Measurements from ENCODE around the gene CAPN12. TPM values are rescaled to one million over a fixed set of nuclear protein-coding genes. Genes with fewer than 3 reads are reported as not detected.

CAPN12 gene
- total and polyA plus RNA-seq, 5 donors = 0.22 to 0.91 (median 0.63) TPM

DNA sequence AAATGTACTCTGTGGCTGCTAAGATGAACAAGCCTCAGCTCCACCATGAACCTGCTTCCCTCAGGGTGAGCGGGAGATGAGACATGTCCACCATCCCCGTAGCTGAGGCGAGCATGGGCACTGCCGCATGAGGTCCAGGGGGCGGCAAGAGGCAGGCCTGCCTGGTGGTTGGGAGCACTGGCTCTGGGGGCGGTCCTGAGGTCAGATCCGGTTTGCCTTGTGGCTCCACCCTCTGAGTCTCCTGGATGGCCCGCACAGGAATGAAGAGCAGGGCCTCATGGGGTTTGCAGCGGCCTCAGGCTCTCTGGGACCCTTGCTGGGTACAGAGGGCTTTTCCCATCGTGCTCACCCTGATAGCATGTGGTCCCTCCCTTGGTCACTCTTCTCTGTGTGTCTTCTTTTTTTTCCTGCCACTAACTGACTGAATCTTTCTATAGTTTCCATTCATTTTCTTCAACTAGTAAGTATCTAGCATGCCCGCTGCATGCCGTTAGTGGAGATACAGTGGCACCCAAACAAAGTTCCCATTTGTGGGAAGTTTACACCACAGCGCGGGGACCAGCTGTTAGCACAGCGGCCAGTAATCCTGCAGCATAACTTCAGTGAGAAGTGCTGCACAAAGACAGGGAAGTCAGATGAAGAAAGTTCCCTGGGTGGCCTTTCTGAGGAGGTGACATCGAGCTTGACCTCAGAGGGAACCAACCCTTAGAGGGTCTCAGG lies 37.3 kb downstream of the CAPN12 start:
- DNase-seq = peak in 1 of 3 donors; percentile 50

DNA sequence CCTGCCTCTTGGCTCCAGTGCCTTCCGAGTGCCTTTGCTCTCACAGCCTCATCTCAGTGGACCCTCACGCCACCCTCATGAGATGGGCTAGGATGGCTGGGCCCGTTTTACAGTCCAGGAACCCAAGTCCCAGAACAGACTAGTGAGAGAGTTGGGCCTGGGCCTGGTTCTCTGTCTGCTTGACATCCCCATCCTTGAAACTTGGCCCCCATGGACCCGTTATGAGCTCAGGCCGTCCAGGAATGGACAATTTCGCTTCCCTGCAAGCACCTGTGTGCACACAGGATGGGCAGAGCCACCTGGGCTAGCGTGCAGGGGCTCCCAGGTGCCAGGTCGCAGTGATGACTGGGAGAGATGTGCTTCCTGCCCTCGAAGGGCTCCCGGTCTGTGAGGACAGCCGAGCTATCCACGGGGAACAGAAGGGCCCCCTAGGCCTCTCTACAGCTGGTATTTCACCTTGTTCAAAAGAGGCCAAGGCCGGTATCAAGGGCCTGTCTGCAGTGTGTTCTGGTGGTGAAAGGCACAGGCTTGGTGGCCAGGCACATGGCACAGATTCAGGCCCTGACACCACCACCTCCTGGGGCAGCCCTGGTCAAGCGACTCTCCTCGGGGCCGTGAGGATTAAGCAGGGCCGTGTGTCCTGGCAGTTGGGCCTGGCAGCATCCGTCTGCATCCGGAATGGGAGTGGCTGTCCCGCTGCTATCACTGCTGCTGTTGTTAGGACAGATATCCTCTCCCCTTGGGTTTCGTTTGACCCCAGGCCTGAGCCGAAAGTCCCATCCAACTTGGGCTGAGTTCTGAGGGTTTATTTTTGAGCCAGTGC lies 38.9 kb downstream of the CAPN12 start:
- WGBS = 48% methylated on average over 22 of the region's 22 CpGs
- H3K4me3 ChIP-seq (ENCODE audit: low read length) = no peak overlapping the region
- no peaks in the 10 kb centered on the region for H3K9me3 ChIP-seq (ENCODE audit: control insufficient read depth, low read length)
- intact Hi-C loops (cut with DNase I) = loop anchor here in 1 of 4 donors (5.0 kb wide), 1 partner anchor 53 kb away; no protein-coding TSS in a partner anchor
- H3K27ac ChIP-seq (ENCODE audit: low read length) = peak overlapping the region; percentile 69
- DNase-seq (peak; percentile 67 to 89 (median 89)), ATAC-seq (peak; percentile 58 to 78)
- H3K4me1 ChIP-seq (ENCODE audit: control insufficient read depth, insufficient read depth, low read length) = peaks cover 44% of the 10 kb centered on the region
- H3K27me3 ChIP-seq (ENCODE audit: control insufficient read depth, insufficient read depth) = no peaks in the 10 kb centered on the region

More for the DNA sequence above, 37.3 kb downstream of the CAPN12 start:
- peaks cover 49% of the 10 kb centered on the region for H3K4me1 ChIP-seq (ENCODE audit: control insufficient read depth, insufficient read depth, low read length)
- peak overlapping the region; percentile 61 for H3K27ac ChIP-seq (ENCODE audit: low read length)
- H3K9me3 ChIP-seq (ENCODE audit: control insufficient read depth, low read length) = no peaks in the 10 kb centered on the region
- H3K27me3 ChIP-seq (ENCODE audit: control insufficient read depth, insufficient read depth) = no peaks in the 10 kb centered on the region
- WGBS = 72% methylated on average over 16 of the region's 16 CpGs
- intact Hi-C loops (cut with DNase I) = loop anchor here in 1 of 4 donors (5.0 kb wide), 1 partner anchor 55 kb away; no protein-coding TSS in a partner anchor
- peak in 1 of 2 donors; percentile 17 for ATAC-seq
- H3K4me3 ChIP-seq (ENCODE audit: low read length) = no peak overlapping the region

DNA sequence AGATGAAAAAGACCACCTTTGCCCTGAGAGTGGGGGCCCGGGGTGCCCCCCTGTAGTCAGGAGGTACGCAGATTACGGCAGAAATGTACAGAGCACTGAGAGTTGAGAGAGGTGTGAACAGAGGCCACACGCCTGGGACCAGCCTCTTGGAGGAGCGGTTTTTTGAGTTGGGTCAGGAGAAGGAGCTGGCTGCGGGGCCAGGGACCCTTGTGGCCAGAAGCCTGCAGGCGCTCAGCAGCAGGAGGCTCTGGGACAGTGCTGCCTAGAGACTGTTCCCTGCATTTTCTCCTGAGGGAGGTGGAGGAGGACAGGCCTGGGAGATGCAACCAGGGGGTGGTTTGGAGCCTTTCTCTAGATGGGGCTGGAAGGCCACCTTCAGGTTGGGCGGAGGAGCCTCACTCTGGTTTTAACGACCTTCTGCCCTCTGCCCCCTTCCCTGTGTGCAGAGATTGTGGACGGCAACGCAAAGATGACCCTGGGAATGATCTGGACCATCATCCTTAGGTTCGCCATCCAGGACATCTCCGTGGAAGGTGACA lies 39.7 kb downstream of the CAPN12 start:
- peaks cover 43% of the 10 kb centered on the region for H3K4me1 ChIP-seq (ENCODE audit: control insufficient read depth, insufficient read depth, low read length)
- H3K27ac ChIP-seq (ENCODE audit: low read length) = peak overlapping the region; percentile 69
- intact Hi-C loops (cut with DNase I) = loop anchor here in 1 of 4 donors (5.0 kb wide), 1 partner anchor 52 kb away; no protein-coding TSS in a partner anchor
- WGBS = 89% methylated on average over 13 of the region's 13 CpGs
- ATAC-seq (no peak), DNase-seq (no peak)
- no peak overlapping the region for H3K4me3 ChIP-seq (ENCODE audit: low read length)
- no peaks in the 10 kb centered on the region for H3K9me3 ChIP-seq (ENCODE audit: control insufficient read depth, low read length)
- H3K27me3 ChIP-seq (ENCODE audit: control insufficient read depth, insufficient read depth) = no peaks in the 10 kb centered on the region

DNA sequence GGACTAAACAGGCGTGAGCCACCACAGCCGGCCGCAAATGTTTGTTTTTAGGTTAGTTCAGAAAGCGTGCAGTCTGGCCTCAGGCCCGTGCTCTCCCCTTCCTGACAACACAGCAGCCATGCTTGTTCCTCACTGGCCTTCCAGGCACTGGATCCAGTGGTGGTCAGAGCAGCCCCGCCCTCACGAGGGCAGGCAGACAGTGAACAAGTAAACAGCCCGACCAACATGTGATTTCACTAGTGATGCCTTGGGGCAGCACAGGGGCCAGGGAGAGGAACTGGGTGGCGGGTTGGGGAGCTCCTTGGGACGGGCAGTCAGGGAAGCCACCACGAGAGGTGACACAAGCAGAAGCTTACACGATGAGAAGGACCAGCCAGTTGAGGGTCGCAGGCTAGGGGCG lies 40.8 kb downstream of the CAPN12 start:
- H3K4me1 ChIP-seq (ENCODE audit: control insufficient read depth, insufficient read depth, low read length) = peaks cover 42% of the 10 kb centered on the region
- no peak overlapping the region for H3K27ac ChIP-seq (ENCODE audit: low read length)
- H3K9me3 ChIP-seq (ENCODE audit: control insufficient read depth, low read length) = no peaks in the 10 kb centered on the region
- intact Hi-C loops (cut with DNase I) = no loop called here
- no peak for ATAC-seq
- 91% methylated on average over 14 of the region's 14 CpGs for WGBS
- peak in 1 of 3 donors; percentile 39 for DNase-seq
- H3K4me3 ChIP-seq (ENCODE audit: low read length) = no peak overlapping the region
- H3K27me3 ChIP-seq (ENCODE audit: control insufficient read depth, insufficient read depth) = no peaks in the 10 kb centered on the region

DNA sequence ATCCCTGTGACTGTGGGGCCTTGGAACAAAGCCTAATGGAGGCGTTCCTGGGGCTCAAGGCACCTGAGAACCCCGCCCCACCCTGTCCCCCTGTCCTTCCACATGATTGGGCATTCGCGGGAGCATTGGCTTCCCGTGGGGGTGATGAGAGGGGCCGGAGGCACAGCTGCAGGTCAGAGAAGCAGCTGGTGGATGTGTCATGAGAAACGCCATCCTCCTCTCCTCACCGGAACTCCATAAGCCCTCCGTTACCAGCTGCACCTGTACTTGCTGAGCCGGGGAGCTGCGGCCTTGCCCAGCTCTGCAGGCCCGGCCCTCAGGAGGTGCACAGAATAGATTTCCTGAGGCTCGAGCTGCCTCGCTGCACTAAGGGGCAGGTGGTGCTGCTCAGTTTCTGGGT lies 42.0 kb downstream of the CAPN12 start:
- H3K4me1 ChIP-seq (ENCODE audit: control insufficient read depth, insufficient read depth, low read length) = peaks cover 44% of the 10 kb centered on the region
- ATAC-seq (no peak), DNase-seq (no peak)
- no peak overlapping the region for H3K27ac ChIP-seq (ENCODE audit: low read length)
- H3K4me3 ChIP-seq (ENCODE audit: low read length) = no peak overlapping the region
- no peaks in the 10 kb centered on the region for H3K9me3 ChIP-seq (ENCODE audit: control insufficient read depth, low read length)
- no peaks in the 10 kb centered on the region for H3K27me3 ChIP-seq (ENCODE audit: control insufficient read depth, insufficient read depth)
- intact Hi-C loops (cut with DNase I) = no loop called here
- 70% methylated on average over 14 of the region's 14 CpGs for whole genome bisulfite sequencing

DNA sequence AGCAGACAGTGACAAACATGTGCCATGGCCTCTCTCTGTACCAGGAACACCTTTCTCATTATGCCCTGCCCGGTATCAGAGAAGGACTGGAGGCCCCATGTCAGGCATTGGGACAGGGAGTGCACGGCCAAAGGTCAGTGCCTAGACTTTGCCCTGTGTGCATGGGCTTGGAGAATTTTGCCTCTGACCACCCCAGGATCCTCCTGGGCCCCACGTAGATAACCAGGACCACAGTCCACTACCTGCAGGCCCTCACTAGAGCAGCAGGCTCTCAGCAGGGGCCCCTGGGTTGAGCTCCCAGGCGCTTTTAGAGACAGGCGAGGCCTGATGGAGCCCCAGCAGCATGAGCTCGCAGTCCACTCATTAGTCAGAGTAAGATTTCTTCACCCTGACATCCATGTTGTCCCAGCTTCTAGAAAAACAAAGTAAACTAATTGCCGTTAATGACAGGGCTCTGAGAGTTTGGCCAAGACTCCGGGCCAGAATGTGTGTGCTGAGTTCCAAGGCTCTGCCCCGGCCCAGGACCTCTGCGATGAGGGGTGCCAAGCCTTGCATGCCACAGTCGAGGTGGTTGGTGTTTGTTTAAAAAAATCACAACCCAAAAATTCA lies 42.7 kb downstream of the CAPN12 start:
- H3K9me3 ChIP-seq (ENCODE audit: control insufficient read depth, low read length) = no peaks in the 10 kb centered on the region
- peak overlapping the region; percentile 67 for H3K27ac ChIP-seq (ENCODE audit: low read length)
- peak in 1 of 3 donors; percentile 56 for DNase-seq
- H3K4me3 ChIP-seq (ENCODE audit: low read length) = no peak overlapping the region
- intact Hi-C loops (cut with DNase I) = no loop called here
- ATAC-seq = no peak
- WGBS = 60% methylated on average over 11 of the region's 11 CpGs
- H3K4me1 ChIP-seq (ENCODE audit: control insufficient read depth, insufficient read depth, low read length) = peaks cover 40% of the 10 kb centered on the region
- H3K27me3 ChIP-seq (ENCODE audit: control insufficient read depth, insufficient read depth) = no peaks in the 10 kb centered on the region

DNA sequence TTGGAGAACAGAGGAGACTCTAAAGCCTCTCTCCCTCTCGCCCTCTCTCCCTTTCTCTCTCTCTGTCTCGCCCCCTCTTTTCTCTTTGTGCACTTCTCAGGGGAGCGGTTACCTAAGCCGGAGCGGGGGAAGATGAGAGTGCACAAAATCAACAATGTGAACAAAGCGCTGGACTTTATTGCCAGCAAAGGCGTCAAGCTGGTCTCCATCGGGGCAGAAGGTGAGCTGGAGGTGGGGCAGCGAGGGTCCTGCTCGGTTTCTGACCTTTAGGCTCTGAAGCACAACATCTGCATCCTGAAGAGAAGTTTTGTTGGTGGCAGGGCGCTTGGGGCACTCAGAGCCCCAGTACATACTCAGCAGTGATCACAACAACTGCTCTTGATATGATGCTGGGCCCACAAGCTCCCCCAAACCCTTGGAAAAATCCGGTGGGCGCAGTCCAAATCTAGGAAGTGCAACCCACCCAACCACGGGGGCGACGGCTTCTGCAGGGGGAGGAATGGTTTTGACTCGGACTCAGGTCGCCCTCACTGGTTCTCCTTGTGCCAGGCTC lies 43.3 kb downstream of the CAPN12 start:
- intact Hi-C loops (cut with DNase I) = no loop called here
- DNase-seq = no peak
- peaks cover 39% of the 10 kb centered on the region for H3K4me1 ChIP-seq (ENCODE audit: control insufficient read depth, insufficient read depth, low read length)
- no peak overlapping the region for H3K4me3 ChIP-seq (ENCODE audit: low read length)
- no peak for ATAC-seq
- WGBS = 88% methylated on average over 18 of the region's 18 CpGs
- H3K27me3 ChIP-seq (ENCODE audit: control insufficient read depth, insufficient read depth) = no peaks in the 10 kb centered on the region
- no peaks in the 10 kb centered on the region for H3K9me3 ChIP-seq (ENCODE audit: control insufficient read depth, low read length)
- H3K27ac ChIP-seq (ENCODE audit: low read length) = peak overlapping the region; percentile 54

DNA sequence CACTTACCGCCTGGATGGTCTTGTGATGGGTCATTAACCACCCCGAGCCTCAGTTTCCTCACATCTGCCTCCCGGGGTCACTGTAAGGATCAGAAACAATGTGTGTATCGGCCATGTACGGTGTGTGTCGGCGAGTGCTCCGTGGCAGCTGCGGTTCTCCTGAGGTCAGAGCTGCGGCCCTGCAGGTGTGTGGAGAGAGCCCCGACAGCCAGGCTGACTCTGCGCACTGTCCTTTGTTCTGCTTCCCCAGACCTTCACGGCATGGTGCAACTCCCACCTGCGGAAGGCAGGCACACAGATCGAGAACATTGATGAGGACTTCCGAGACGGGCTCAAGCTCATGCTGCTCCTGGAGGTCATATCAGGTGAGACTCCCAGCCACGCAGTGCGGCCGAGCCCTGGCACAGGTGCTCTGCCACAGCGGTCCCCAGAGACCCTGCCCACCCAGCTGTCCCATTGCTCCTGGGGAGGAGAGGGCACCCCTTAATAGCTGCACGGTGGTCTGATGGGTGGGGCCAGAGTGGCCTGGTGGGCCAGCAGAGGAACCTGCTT lies 43.8 kb downstream of the CAPN12 start:
- WGBS = 87% methylated on average over 22 of the region's 22 CpGs
- Histone ChIP-seq H3K27me3 (ENCODE audit: control insufficient read depth, insufficient read depth) (no peaks in the 10 kb centered on the region), H3K9me3 (ENCODE audit: control insufficient read depth, low read length) (no peaks in the 10 kb centered on the region), H3K4me1 (ENCODE audit: control insufficient read depth, insufficient read depth, low read length) (peaks cover 41% of the 10 kb centered on the region), H3K4me3 (ENCODE audit: low read length) (no peak overlapping the region), H3K27ac (ENCODE audit: low read length) (peak overlapping the region; percentile 54)
- intact Hi-C loops (cut with DNase I) = no loop called here
- ATAC-seq (no peak), DNase-seq (peak in 1 of 3 donors; percentile 35)

DNA sequence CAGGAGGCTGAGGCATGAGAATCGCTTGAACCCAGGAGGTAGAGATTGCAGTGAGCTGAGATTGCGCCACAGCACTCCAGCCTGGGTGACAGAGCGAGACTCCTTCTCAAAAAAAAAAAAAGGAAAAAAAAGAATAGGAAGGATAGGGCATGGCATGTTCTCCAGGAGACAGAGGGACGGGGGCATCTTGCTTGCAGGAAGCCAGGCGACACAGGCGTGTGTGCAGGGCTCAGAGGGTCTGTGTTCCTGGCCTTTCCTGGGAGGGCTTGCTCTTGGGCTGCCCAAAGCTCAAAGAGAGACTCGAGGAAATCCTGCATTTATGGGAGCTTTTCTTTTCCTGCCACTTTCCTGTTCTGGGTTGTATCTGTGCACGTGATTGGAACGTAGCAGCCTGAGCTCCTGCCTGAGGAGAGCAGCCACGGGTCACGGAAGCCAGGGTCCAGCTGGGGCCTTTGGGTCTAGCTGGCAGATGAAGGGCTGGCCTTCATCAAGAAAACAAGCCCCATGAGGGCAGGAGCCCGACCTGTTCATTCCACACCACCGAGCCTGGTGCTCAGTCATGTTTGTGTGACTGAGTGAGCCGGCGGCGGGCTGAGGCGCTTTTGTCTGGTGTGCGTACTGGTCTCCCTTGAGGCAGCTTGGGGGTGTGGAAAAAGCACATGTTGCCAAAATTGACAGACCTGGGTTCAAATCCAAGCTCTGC lies 44.5 kb downstream of the CAPN12 start:
- Histone ChIP-seq H3K4me1 (ENCODE audit: control insufficient read depth, insufficient read depth, low read length) (peaks cover 44% of the 10 kb centered on the region), H3K9me3 (ENCODE audit: control insufficient read depth, low read length) (no peaks in the 10 kb centered on the region), H3K4me3 (ENCODE audit: low read length) (no peak overlapping the region), H3K27ac (ENCODE audit: low read length) (peak overlapping the region; percentile 54), H3K27me3 (ENCODE audit: control insufficient read depth, insufficient read depth) (no peaks in the 10 kb centered on the region)
- 75% methylated on average over 18 of the region's 18 CpGs for WGBS
- intact Hi-C loops (cut with DNase I) = no loop called here
- DNase-seq (peak in 1 of 3 donors; percentile 57), ATAC-seq (peak in 1 of 2 donors; percentile 5)

DNA sequence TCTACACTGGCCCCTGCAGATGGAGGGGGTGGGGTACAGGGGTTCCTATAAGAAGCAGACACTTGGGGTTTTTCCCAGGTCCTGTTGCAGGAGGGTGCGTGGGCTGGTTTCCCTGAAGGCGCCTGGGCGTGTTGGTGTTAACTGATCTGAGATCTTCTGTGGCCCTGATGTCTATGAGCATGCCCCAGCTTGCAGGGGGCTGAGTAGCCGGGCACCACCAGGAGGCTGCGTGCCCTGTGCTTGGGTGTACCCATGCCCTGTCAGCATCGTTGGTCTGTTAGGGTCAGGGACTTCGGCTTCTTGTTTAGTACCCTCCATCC lies 45.3 kb downstream of the CAPN12 start:
- Histone ChIP-seq H3K27me3 (ENCODE audit: control insufficient read depth, insufficient read depth) (no peaks in the 10 kb centered on the region), H3K4me3 (ENCODE audit: low read length) (no peak overlapping the region), H3K27ac (ENCODE audit: low read length) (peak overlapping the region; percentile 1), H3K9me3 (ENCODE audit: control insufficient read depth, low read length) (no peaks in the 10 kb centered on the region), H3K4me1 (ENCODE audit: control insufficient read depth, insufficient read depth, low read length) (peaks cover 44% of the 10 kb centered on the region)
- intact Hi-C loops (cut with DNase I) = no loop called here
- peak in 1 of 3 donors; percentile 51 for DNase-seq
- ATAC-seq = no peak
- whole genome bisulfite sequencing = 79% methylated on average over 7 of the region's 7 CpGs

Measured in right cardiac atrium (tissue), 5 donors.